Panc1 (cell line): ENCODE results near the gene FBP2. TPM values are rescaled to one million over a fixed set of nuclear protein-coding genes. Genes with fewer than 3 reads are reported as not detected.

Experiments
- ATAC-seq: fragments of 200-7000 bp; cut with Tn5 transposase; 2 replicates; pipeline ENCODE4 v1.9.1; 2020; ENCODE audit warnings: mild to moderate bottlenecking, moderate library complexity
- BruUV-seq: library from RNA; stranded (reverse); fragments of 400-500 nt; replicated peaks from 2 replicates; lab custom pipeline; 2021; lab: Mats Ljungman, UMichigan
- CTCF ChIA-PET: fragments of 300-600 bp; sonication (Branson Sonifier 250); formaldehyde crosslinking; loops from one replicate; lab custom pipeline; 2022; ENCODE audit warnings: antibody characterized with exemption; lab: Charles Lee
- POLR2A ChIA-PET: fragments of 300-600 bp; sonication (Branson Sonifier 250); formaldehyde crosslinking; loops from one replicate; lab custom pipeline; 2022; ENCODE audit warnings: antibody characterized with exemption; lab: Charles Lee
- DNase-seq: peaks from one replicate; pipeline ENCODE4 v3.0.0-alpha.2; 2010; ENCODE audit warnings: low read depth, low spot score
- H3K27ac ChIP-seq: 2 replicates; pipeline ENCODE4 v1.5.1; 2011; ENCODE audit warnings: mild to moderate bottlenecking, low read length, inconsistent platforms
- H3K27me3 ChIP-seq: fragments of 200-500 bp; sonication (Bioruptor generic); 2 replicates; pipeline ENCODE4 v1.6.0; 2014; ENCODE audit warnings: low read length, inconsistent platforms; ENCODE audit not compliant: control insufficient read depth, insufficient read depth
- H3K36me3 ChIP-seq: fragments of 200-500 bp; sonication (Bioruptor generic); 2 replicates; pipeline ENCODE4 v1.5.1; 2014; ENCODE audit warnings: inconsistent platforms, mild to moderate bottlenecking, low read length, moderate library complexity; ENCODE audit not compliant: control insufficient read depth, insufficient read depth
- H3K4me1 ChIP-seq: 2 replicates; pipeline ENCODE4 v1.5.1; 2011; ENCODE audit warnings: inconsistent platforms, mild to moderate bottlenecking, low read length, moderate library complexity; ENCODE audit not compliant: control insufficient read depth, insufficient read depth
- H3K4me3 ChIP-seq, 2 experiments: 2 replicates each; pipeline ENCODE4 v1.5.1; 2011 to 2012; ENCODE audit warnings: low read depth in 2 of 2, low read length in 2 of 2, mild to moderate bottlenecking in 2 of 2, inconsistent platforms in 1 of 2, moderate library complexity in 1 of 2
- H3K9me3 ChIP-seq: fragments of 200-500 bp; sonication (Bioruptor generic); 2 replicates; pipeline ENCODE4 v1.5.1; 2014; ENCODE audit warnings: low read depth, mild to moderate bottlenecking, inconsistent platforms, low read length, moderate library complexity; ENCODE audit not compliant: control insufficient read depth, insufficient read depth
- POLR2AphosphoS5 ChIP-seq: IDR thresholded peaks from 2 replicates; pipeline ENCODE4 v1.6.1; 2012; ENCODE audit warnings: mild to moderate bottlenecking, low read depth, low read length, moderate library complexity
- SIN3A ChIP-seq: IDR thresholded peaks from 2 replicates; pipeline ENCODE4 v1.6.1; 2012; ENCODE audit warnings: low read depth, mild to moderate bottlenecking, low read length, moderate library complexity, borderline replicate concordance; ENCODE audit not compliant: insufficient read depth
- TCF7L2 ChIP-seq: IDR thresholded peaks from 2 replicates; pipeline ENCODE4 v1.6.1; 2011; ENCODE audit warnings: mild to moderate bottlenecking, low read depth, low read length, inconsistent platforms
- in situ Hi-C: cut with HindIII; loops from 2 replicates; pipeline ENCODE4 v1.10.0; 2016; ENCODE audit warnings: low sequenced_read_pairs, low pct_unique_long_range_greater_than_20kb
- intact Hi-C: fragments of 100-400 bp; cut with micrococcal nuclease; formaldehyde crosslinking; loops from one replicate; pipeline ENCODE4 v1.10.0; 2022; ENCODE audit not compliant: unreplicated experiment
- total RNA-seq: library from RNA; stranded (reverse); gene quantifications from one replicate; pipeline ENCODE4 v1.2.1, GENCODE V29; 2021; ENCODE audit not compliant: unreplicated experiment
- TF ChIP-seq, protein P1 (sequence below): fragments of 450-650 bp; IDR thresholded peaks from 2 replicates; pipeline ENCODE4 v1.5.1; 2017; ENCODE audit warnings: mild to moderate bottlenecking
- TF ChIP-seq, protein P2 (sequence below), 2 experiments: IDR thresholded peaks; 2 replicates each; pipeline ENCODE4 v1.6.1; 2011 to 2012; ENCODE audit warnings: low read depth in 2 of 2, control low read depth in 1 of 2, low read length in 1 of 2, mild to moderate bottlenecking in 1 of 2, moderate library complexity in 1 of 2; ENCODE audit not compliant: insufficient read depth in 1 of 2

FBP2 gene
- total RNA-seq, 1 experiment from 2014 or later = not detected

DNA sequence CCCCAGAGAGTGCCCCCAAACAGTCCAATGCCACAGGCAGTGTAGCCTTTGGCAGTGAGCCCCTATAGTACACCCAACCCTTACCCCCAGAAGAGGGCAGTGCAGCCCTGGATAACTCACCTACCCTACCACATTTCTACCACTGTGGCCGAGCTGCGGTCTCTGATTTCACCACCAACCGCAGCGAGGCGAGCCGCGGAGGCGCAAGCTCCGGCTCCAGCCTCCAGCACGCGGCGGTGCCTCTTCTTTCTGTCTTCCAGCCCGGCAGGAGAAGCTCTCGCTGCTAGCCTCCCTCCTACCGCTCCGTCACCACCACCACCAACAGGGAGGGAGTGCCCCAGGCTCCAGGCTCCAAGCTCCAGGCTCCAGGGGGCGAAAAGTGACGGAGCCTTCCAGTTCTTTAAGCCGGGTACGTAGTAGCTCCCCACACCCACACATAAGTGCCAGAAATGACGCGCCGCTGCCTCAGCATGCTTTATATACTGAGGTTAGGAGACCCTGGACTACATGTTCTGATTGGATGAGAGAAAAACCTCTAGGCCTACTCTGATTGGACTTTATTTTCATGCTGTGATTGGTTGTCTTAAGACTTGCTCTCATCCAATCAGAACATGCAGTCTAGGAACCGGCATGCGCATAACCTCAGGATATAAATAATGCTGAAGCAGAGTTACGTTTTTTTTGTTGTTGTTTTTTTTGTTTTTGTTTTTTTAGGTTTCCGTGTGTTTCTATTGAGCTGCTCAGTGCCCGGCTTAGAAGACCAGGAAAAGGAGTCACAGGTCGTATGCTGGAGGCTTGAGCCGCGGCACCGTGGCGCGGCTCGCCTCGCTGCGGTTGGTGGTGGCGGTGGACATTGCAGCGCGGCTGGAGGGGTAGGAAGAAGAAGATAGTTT lies 38.9 kb downstream of the FBP2 start, which contains the start of gene PCAT7:
TSS of gene PCAT7 (plus strand) at position 645 of the 893 bp plus-strand sequence.
- intact Hi-C loops = loop anchor here (5.0 kb wide), 1 partner anchor 48 kb away; no protein-coding TSS in a partner anchor
- Histone ChIP-seq H3K36me3 (no peaks in the 10 kb centered on the region; the same call in 1 of the 2 replicates), H3K4me1 (no peaks in the 10 kb centered on the region; the same call in 1 of the 2 replicates), H3K4me3 (peak within 1 kb of the TSS; percentile 56), H3K27me3 (no peaks in the 10 kb centered on the region), H3K27ac (peak within 1 kb of the TSS; percentile 73; the same call in 1 of the 2 replicates), H3K9me3 (no peaks in the 10 kb centered on the region)
- POLR2A ChIA-PET = interaction anchor here (0.6 kb wide), 2 partner anchors 79 to 429 kb away, joined by 5 to 6 read pairs; no protein-coding TSS in a partner anchor
- in situ Hi-C loops = no loop called here
- BruUV-seq = no TSS peak
- TF ChIP-seq SIN3A (no peak), POLR2AphosphoS5 (no peak)
- TF ChIP-seq, protein P1, sequence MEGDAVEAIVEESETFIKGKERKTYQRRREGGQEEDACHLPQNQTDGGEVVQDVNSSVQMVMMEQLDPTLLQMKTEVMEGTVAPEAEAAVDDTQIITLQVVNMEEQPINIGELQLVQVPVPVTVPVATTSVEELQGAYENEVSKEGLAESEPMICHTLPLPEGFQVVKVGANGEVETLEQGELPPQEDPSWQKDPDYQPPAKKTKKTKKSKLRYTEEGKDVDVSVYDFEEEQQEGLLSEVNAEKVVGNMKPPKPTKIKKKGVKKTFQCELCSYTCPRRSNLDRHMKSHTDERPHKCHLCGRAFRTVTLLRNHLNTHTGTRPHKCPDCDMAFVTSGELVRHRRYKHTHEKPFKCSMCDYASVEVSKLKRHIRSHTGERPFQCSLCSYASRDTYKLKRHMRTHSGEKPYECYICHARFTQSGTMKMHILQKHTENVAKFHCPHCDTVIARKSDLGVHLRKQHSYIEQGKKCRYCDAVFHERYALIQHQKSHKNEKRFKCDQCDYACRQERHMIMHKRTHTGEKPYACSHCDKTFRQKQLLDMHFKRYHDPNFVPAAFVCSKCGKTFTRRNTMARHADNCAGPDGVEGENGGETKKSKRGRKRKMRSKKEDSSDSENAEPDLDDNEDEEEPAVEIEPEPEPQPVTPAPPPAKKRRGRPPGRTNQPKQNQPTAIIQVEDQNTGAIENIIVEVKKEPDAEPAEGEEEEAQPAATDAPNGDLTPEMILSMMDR = peak; percentile 74
- CTCF ChIA-PET = interaction anchor here (0.6 to 1.5 kb wide), 7 partner anchors 17 to 573 kb away, joined by 3 to 10 read pairs (median 5); partner anchors contain the start of gene FBP2
- DNase-seq = peak; percentile 25
- ATAC-seq = peak; percentile 99

DNA sequence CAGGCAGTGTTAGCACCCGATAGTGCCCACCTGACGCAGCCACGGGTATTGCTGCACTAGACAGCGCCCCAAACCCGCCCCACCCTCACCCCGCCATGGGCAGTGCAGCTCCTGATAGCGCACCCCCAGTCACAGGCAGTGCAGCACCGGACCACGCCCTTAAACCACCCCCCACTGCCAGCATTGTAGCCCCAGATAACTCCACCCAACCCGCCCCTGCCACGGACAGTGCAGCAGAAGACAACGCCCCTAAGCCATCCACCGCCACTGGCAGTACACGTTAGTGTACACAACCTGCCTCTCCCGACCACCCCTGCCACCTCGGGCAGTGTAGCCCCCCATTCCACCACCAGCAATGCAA lies 39.6 kb downstream of the FBP2 start:
- intact Hi-C loops (loop anchor here (5.0 kb wide), 1 partner anchor 48 kb away; no protein-coding TSS in a partner anchor), in situ Hi-C loops (no loop called here)
- no peak for TF ChIP-seq POLR2AphosphoS5
- TF ChIP-seq, protein P1 = no peak
- no peak for TF ChIP-seq SIN3A
- no peak for TF ChIP-seq TCF7L2
- TF ChIP-seq, protein P2, sequence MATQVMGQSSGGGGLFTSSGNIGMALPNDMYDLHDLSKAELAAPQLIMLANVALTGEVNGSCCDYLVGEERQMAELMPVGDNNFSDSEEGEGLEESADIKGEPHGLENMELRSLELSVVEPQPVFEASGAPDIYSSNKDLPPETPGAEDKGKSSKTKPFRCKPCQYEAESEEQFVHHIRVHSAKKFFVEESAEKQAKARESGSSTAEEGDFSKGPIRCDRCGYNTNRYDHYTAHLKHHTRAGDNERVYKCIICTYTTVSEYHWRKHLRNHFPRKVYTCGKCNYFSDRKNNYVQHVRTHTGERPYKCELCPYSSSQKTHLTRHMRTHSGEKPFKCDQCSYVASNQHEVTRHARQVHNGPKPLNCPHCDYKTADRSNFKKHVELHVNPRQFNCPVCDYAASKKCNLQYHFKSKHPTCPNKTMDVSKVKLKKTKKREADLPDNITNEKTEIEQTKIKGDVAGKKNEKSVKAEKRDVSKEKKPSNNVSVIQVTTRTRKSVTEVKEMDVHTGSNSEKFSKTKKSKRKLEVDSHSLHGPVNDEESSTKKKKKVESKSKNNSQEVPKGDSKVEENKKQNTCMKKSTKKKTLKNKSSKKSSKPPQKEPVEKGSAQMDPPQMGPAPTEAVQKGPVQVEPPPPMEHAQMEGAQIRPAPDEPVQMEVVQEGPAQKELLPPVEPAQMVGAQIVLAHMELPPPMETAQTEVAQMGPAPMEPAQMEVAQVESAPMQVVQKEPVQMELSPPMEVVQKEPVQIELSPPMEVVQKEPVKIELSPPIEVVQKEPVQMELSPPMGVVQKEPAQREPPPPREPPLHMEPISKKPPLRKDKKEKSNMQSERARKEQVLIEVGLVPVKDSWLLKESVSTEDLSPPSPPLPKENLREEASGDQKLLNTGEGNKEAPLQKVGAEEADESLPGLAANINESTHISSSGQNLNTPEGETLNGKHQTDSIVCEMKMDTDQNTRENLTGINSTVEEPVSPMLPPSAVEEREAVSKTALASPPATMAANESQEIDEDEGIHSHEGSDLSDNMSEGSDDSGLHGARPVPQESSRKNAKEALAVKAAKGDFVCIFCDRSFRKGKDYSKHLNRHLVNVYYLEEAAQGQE (IDR thresholded peaks at IDR 0.05; ENCODE audit: insufficient read depth in 1 of 2, low read depth in 2 of 2, low read length in 1 of 2) = no peak
- H3K27ac ChIP-seq = no peak overlapping the region
- no peak for DNase-seq
- no TSS peak for BruUV-seq
- H3K4me3 ChIP-seq = peak overlapping the region; percentile 56
- ATAC-seq = peak; percentile 74
- H3K36me3 ChIP-seq = no peaks in the 10 kb centered on the region; the same call in 1 of the 2 replicates
- no peaks in the 10 kb centered on the region; the same call in 1 of the 2 replicates for H3K4me1 ChIP-seq
- no peaks in the 10 kb centered on the region for H3K9me3 ChIP-seq
- POLR2A ChIA-PET = no interaction called here
- CTCF ChIA-PET = interaction anchor here (1.1 to 1.5 kb wide), 4 partner anchors 39 to 574 kb away, joined by 3 to 8 read pairs (median 6); partner anchors contain the start of gene FBP2
- no peaks in the 10 kb centered on the region for H3K27me3 ChIP-seq
